ENCODE results near the gene UBR4.
A peak's percentile ranks its signal among the peaks of the same experiment; 100 is the strongest.
"Not testable (repeated sequence)": the region's sequence is repeated elsewhere in the genome, so short reads cannot be mapped to it uniquely, and the experiment has no call there.

UBR4 gene

DNA sequence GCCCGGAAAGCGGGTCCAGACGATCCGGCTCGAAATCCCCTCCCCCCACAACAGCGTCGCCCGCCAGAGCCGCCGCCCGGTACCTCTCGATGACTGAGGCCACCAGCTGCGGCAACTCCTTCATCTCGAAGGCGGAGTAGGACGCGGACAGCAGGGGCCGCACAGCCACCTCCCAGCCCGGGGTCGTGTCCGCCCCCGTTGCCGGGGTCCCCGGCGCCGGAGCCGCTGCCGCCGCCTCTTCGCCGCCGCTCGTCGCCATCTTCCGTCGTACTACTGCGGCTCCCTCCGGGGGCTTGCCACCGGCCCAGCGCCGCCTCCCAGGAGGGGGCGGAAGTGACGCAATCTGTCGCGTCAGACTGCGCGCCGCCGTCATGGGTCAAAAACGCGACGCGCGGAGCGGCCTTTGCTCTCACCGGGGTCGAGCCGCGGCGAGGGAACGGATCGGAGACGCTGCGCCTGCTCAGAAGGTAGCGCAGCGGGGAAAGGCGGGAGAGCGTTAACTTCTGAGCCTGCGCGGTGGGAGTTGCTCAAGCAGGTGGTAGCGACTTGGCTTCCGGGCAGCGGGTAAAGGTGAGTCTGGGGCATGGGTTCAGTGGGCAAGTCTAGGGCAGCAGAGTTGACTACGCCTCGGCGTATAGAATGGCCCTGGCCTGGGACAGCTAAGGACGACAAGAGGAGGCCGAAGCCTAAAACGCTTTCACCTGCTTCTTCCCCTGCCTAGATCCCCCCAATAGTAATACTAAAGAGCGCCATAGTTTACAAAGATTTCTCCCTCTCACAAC is at the start of gene UBR4:
TSS of gene UBR4 (minus strand) at position 277 of the 782 bp plus-strand sequence. CDS start at position 259, 18 bp downstream.
- DNase-seq (ENCODE audit: low read depth) = peak; percentile 95

DNA sequence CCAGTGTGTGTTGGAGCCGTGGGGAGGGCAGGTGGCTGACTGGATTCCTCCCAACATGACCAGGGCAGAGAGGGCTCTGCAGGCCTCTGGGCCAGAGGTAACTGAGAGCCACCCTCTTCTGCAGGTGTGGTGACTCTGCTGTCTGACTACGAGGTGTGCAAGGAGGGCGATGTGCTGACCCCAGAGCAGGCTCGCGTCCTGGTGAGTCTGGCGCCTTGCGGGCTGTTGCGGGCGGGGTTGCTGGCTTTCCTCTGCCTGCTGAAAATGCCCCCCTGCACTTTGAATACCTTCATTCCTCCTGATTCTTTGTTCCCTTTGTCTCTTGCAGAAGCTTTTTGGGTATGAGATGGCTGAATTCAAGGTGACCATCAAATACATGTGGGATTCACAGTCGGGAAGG is 48.3 kb upstream of the UBR4 start:
- DNase-seq (ENCODE audit: low read depth) = no peak

DNA sequence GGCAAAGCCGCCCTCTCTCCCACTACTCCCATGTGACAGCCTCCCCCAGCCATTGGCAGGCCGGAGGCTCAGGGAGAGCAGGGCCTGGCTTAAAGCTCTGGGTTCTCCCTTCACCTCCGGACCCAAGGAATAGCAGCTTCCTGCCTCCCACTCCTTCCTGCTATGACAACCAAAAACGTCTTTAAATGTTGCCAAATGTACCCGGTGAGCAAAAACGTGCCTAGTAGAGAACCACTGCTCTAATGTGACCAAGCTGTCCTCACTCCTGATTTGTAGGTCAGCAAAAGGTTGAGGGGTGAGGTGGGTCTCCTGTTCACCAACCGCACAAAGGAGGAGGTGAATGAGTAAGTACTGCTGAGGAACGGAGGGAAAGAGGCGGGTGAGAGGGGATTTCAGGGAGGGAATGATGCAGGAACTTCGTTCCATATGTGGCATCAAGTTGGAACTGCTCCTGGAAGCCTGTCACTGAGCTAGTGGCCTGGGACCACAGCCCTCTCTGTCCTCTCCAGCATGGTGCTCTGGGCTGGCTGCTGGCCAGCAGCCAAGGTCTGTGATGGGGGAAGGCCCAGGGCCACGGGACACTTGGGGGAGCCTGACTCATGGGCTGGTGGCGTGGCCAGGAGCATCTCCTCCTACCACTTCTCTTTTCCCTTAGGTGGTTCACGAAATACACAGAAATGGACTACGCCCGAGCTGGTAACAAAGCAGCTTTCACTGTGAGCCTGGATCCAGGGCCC is 47.3 kb upstream of the UBR4 start:
- no peak for DNase-seq (ENCODE audit: low read depth)

DNA sequence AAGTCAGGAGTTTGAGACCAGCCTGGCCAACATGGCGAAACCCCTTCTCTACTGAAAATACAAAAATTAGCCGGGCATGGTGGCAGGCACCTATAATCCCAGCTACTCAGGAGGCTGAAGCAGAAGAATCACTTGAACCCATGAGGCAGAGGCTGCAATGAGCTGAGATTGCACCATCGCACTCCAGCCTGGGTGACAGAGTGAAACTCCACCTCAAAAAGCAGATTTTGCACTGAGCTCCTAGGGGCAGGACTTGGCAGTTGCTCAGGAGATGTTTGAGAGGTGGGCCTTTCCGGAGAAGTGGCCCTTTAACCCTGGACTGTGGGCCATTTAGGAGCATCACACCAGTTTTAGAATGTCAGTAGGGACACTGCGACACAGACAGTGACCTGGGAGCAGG is 46.2 kb upstream of the UBR4 start:
- DNase-seq (ENCODE audit: low read depth) = not testable (repeated sequence)

DNA sequence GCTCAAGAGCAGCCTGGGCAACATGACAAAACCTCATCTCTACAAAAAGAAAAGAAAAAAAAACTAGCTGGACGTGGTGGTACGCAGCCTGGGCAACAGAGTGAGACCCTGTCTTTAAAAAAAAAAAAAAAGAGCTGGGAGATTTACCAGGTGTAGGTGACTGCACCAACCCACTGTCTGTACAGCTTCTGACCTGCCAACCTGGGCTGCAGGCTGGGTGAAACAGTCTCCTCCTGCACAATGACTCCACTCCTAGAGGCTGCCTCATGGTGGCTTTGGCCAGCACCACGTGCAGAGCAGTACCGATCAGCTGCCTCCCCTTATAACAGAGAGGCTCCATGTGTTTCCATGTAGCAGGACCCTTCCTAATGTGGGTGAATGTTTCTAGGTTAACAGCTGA is 45.2 kb upstream of the UBR4 start:
- no peak for DNase-seq (ENCODE audit: low read depth)

DNA sequence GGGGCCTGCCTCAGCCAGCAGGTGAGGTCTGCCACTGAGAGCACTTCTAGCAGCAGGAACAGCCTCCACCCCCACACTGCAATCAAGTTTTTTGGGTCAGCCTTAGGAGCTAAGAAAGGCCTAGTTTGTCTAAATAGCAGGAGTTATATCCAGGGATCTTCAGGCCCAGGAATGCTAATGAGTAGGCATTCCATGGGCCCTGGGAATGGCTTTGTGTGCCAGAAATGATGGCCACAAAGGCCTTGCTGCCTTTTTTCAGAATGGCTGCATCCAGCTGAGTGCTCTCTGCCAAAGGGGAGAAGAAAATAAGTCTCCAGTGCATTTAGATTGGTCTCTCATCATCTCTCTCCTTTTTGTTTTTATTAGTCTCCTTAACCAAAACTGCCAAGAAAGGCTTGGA is 44.4 kb upstream of the UBR4 start:
- DNase-seq (ENCODE audit: low read depth) = no peak

DNA sequence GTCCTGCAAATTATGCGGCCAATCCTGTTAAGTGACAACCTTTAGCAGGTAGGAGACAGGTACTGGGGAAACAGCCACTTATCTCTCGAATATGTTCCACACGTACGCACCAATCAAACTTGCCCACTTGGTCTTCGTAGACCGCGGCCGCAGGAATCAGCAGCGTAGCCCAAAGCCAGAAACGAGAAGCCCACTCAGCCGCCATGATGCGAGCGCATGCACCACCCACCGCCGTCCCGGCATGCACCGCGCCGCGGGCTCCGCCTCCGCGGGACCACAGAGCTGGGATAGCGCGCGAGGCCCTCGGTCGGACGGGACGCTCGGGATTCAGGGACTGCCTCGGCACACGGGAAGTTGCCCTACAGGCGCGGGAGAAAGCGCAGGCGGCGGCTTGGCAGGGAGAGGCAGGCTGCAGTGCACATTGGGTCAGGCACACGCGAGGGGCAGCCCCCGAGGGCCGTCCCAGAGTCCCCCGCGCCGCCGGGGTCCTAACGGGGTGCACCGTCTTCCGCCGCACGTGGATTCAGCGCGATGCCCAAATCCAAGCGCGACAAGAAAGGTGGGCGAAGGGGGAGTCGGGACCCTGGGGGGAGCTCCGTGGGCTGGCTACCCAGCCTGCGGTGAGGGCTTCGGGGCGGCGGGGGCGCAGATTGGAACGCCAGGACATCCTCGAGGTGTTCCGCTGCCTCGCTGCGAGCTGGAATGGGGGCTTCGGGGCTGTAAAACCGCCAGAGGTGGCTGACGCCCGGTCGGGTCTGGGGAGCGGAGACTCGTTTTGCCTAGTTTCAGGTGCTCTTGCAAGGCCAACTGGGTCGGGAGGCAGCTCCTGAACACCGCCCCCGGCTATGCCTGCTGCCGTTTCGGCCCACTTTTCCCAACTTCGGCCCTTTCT is 41.5 kb upstream of the UBR4 start, which contains the start of the genes EMC1 and MRTO4:
TSS of gene EMC1 (minus strand) at position 220 of the 892 bp plus-strand sequence. CDS start at position 205, 15 bp downstream.
TSS of gene MRTO4 (plus strand) at position 501 of the 892 bp plus-strand sequence. CDS start at position 532, 31 bp downstream.
- peak; percentile 83 for DNase-seq (ENCODE audit: low read depth)

DNA sequence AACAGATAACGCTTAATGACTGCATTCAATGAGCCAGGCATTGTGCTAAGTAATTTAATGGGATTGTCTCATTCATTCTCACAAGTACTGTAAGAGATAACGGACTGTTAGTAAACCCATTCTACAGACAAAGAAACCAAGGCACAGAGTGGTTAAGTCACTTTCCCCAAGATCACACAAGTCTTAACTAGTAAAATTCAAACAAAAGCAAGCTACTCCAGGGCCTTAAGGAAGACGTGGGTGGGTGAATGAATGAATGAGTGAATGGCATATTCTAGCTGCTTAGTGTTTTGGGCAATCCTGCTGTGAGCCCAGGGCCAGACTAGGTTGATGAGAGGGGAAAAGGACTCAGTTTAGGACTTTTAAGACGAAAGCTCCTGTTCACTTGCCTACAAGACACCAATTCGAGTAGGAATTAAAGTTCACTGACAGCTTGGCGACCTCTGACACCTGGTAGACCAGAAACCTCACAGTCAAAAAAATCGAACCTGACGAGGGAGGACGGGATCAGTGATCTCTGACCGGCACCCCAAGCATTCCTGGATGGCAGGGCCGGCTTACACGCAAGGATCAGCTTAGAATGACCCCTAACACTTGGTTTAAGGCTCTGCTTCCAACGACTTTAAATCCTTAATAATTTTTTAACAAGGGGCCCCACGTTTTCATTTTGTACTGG is 40.7 kb upstream of the UBR4 start:
- DNase-seq (ENCODE audit: low read depth) = no peak

DNA sequence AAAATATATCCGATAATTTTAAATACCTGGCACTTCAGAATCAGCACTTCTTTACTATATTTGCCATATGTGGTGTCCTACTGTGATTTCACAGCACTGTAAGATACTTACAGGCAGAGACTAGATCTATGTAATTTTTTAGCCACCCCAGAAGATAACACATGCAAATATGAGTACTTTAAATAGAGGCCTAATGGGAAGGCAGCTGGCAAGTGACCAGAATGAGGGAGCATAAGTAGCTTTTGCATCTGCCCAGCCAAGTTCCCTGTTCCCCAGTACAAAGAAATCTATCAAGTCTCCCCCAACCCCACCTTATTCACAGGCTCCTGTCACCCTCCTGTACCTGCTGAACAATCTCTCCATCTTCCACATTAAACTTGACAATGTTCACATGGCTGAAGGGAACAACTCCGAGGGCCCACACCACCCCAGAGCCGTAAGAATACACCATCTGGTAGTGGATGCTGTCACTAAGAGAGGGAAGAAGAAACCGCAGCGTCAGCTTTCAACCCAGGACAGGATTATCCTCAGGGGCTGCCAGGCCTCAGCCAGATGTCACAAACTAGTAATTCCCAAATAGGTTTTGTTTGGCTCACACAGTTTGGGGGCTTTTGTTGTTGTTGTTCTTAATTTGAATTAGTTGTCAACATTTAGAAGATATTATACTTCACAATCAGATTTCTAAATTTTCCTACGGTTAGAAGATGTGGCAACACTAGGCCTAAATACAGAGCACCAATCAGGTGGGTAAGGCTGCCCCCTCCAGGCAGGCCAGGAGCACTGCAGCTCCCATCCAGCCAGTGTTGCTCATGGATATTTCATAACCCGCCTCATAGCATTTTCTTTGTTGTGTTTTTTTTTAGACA is 30.8 kb upstream of the UBR4 start:
- no peak for DNase-seq (ENCODE audit: low read depth)

DNA sequence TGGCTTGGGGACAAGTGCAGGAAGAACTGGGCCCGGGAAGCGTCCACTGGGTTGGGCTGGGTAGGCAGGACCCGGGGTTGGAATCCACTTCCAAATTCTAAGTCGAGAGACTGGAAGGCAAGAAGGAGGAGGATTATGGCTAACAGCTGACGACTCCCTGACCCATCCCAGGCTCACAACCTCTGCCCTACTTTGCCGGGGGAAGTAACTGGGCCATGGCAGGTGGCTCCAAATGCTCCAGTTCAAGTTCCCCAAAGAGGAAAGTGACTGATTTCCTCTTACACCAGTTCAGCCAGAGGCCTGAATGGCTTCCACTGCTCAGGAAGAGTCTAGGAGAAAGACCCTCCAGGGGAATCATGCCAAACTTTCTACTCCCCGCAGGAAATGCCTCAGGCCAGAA is 29.8 kb upstream of the UBR4 start:
- DNase-seq (ENCODE audit: low read depth) = no peak

DNA sequence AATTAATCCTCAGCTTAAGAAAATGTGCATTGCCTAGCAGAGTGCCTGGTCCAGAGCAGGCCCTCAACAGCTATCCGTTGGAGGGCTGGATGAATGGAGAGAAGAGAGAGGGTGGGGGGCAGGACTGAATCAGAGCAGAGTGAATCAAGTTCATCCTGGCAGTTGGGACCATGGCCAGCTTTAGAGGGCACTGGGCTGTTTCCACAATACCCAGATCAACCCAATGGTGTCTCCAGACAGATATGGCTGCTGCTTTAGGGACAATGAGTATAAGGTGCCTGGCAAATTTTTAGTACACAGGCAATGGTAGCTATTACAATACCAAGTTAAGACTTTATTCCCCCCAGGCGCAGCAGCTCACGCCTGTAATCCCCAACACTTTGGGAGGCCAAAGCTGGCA is 24.2 kb upstream of the UBR4 start:
- no peak for DNase-seq (ENCODE audit: low read depth)

DNA sequence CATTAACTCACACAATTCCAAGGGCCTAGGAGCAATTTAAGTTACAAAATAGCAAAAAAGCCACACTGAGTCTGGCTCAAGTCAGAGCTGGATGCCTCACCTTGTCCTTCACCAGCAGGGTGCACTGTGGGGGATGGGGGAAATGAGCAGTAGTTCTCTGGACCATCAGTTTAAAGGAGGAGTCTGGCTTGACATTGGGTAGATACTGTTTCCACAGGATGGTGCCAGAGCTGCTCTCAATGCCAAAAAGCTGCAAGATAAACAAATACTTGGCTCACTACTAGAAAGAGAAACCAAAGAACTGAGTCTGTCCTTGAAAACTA is 22.4 kb upstream of the UBR4 start:
- no peak for DNase-seq (ENCODE audit: low read depth)

DNA sequence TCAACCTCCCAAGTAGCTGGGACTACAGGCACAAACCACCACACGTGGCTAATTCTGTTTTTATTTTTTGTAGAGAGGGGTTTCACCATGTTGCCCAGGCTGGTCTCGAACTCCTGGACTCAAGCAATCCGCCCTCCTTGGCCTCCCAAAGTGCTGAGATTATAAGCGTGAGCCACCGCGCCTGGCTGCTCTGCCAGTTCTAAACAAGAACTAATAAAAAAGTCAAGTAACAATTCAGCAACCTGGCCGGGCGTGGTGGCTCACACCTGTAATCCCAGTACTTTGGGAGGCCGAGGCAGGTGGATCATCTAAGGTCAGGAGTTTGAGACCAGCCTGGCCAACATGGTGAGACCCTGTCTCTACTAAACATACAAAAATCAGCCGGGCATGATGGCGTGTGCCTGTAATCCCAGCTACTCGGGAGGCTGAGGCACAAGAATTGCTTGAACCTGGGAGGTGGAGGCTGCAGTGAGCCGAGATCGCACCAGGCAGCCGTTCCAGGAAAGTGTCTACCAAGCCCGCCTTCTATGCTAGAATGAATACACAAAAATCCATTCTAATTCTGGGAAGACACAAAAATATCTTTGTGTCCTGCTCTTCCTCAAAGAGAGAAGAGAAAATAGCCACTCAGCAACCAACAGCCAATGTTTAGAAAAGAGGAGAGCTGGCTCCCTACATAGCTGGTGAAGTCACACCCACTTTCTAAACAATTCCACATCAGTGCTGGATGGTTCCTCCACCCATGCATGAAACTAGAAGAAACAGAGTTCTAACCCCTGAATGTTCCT is 21.9 kb upstream of the UBR4 start:
- DNase-seq (ENCODE audit: low read depth) = not testable (repeated sequence)

DNA sequence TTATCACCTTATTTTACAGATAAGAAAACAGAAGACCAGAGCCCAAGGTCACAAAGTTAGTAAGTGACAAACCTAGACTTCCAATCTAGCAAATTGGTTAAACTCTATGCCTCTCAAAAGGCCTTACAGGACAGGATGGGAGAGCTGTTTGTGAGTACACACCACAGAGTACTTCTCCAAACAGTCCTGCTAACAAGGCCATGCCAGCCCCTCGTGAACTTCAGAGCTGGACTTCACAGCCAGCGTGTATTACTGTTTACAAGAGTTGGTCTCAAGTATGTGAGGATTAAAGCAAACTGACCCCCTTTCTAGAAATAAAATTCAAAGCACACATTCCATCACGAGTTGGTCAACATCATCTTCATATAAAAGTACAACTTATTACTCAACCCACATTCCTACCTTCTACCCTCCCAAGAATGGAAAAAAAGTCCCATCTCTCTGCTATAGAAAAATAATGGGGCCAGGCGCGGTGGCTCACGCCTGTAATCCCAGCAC is 19.8 kb upstream of the UBR4 start:
- DNase-seq (ENCODE audit: low read depth) = no peak

DNA sequence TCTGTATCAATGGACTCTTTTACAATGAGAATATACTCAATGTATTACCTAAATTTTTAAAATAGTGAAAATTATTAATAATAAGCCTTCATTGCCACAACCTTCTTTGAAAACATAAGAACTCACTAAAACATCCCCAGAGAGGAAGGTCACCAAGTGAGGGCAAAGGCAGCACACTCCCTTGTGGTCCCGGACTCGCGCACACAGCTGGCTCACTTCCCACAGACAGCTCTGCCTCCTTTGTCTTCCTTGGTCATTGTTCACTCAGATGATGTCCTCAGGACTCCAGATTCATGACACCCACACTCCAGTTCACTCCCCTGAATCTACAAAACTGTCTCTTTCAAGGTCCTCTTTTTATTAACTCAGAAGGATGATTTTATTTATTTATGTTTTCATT is 19.2 kb upstream of the UBR4 start:
- DNase-seq (ENCODE audit: low read depth) = no peak

DNA sequence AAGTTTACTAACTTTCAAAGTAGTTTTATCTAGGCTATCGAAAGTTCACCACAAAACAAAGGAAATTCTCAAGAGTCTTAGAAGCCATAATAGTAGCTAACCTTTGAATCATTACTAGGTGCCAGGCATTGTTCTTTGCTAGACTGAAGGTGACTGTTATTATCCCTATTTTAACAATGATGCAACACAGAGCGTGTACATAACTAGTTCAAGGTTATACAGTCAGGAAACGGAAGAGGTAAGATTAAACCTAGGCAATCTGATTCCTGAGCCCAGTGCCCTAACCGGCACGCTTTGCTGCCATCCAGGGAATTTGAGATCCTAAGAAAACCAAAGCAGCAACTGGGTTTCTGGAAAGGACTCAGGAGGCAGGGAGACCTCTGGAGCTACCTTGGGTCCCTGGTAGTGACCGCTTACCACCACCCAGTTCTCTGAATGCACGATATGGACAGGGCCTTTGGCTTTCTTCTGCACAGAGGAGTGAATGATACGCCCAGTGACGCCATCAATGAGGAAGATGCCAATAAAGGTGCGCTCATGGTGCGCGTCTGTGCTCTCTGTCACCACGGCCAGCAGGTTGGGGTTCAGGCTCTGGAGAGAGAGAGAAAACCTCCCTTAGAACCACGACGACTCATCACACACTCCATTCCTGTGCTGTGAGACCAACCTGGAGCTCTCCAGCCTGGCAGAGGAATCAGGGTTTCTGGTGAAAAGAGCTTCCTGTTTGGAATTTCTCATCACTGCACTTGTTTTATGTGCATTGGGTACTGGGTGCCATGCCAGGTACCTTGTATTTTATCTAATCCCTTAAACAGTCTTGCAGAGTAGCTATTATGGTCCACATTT is 13.1 kb upstream of the UBR4 start:
- no peak for DNase-seq (ENCODE audit: low read depth)

DNA sequence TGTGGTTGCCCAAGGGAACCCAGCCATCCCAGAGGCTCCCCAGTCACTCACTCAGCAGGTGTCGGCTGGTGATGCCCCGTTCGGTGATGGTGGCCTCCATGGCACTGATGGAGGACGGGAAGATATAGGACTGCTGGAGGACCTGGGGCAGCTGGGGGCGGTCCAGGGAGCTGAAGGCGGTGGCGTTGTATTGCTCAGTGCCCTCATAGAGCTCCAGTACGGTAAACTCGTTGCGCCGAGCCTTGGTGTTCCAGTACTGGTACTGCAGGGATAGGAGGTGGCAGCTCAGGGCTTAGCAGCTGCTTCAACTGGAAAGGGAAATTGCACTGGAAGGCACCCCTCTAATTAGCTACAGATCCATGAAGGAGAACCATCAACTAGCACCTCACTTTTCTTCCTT is 12.5 kb upstream of the UBR4 start:
- DNase-seq (ENCODE audit: low read depth) = no peak

DNA sequence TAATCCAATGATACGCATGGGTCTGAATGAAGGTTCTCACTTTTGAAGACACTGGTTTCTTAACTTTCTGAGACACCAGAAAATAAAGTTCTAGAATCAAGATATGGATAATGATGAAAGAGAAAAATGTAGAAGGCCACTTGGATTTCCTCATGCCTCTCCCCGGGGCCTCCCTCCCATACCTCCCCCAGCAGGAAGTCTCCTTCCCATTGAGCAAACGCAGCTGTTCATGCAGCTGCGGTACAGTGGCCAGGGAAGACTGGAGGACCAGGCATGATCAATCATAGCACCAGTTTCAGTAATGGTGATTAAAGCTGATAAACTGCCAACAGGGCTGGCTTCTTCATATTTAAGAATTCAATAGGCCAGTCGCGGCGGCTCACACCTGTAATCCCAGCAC is 10.9 kb upstream of the UBR4 start:
- no peak for DNase-seq (ENCODE audit: low read depth)

Measured in CMK (cell line).